Kidney epithelial cell (primary cell): ENCODE results near the gene ACAA2. TPM values are rescaled to one million over a fixed set of nuclear protein-coding genes. Genes with fewer than 3 reads are reported as not detected.
A peak's percentile ranks its signal among the peaks of the same experiment; 100 is the strongest.

Experiments used
- DNase-seq: peaks from one replicate; pipeline ENCODE4 v3.0.0-alpha.2; 2010; ENCODE audit warnings: low read depth
- H3K27me3 ChIP-seq: 2 replicates; pipeline ENCODE4 v1.6.0; 2011; ENCODE audit warnings: low read length; ENCODE audit not compliant: control insufficient read depth, insufficient read depth
- H3K36me3 ChIP-seq: 2 replicates; pipeline ENCODE4 v1.5.1; 2011; ENCODE audit warnings: low read length; ENCODE audit not compliant: control insufficient read depth, insufficient read depth
- H3K4me3 ChIP-seq: 2 replicates; pipeline ENCODE4 v1.5.1; 2011; ENCODE audit warnings: low read depth, mild to moderate bottlenecking, control low read depth, low read length
- CTCF ChIP-seq: IDR thresholded peaks from 2 replicates; pipeline ENCODE4 v1.5.1; 2011; ENCODE audit warnings: mild to moderate bottlenecking, moderate library complexity, low read length, control low read depth, inconsistent platforms; ENCODE audit not compliant: insufficient read depth, poor library complexity, severe bottlenecking
- total RNA-seq: library from RNA; depleted of rRNA; stranded (reverse); fragments of >200 nt; gene quantifications from 2 replicates; pipeline ENCODE4 v1.2.3, GENCODE V29; 2015

The ACAA2 gene
- total RNA-seq, 1 donor from 2014 or later: 68.0 TPM

- Histone ChIP-seq H3K36me3 (no peaks in the 10 kb centered on the region), H3K4me3 (no peak overlapping the region), H3K27me3 (no peaks in the 10 kb centered on the region)
- TF ChIP-seq CTCF: no peak
- no peak for DNase-seq
Measured at GRCh38 chr18:49767111-49768050, 46.0 kb downstream of the ACAA2 start.

GRCh38 chr18:49766646-49767045 lies 46.7 kb downstream of the ACAA2 start:
- Histone ChIP-seq H3K4me3 (no peak overlapping the region), H3K36me3 (no peaks in the 10 kb centered on the region), H3K27me3 (no peaks in the 10 kb centered on the region)
- TF ChIP-seq CTCF: no peak
- DNase-seq: no peak

- no peak for TF ChIP-seq CTCF
- no peak for DNase-seq
- Histone ChIP-seq H3K36me3 (no peaks in the 10 kb centered on the region), H3K4me3 (no peak overlapping the region), H3K27me3 (no peaks in the 10 kb centered on the region)
Measured at GRCh38 chr18:49764032-49764431, 49.3 kb downstream of the ACAA2 start.

GRCh38 chr18:49763590-49763989 lies 49.7 kb downstream of the ACAA2 start:
- DNase-seq: no peak
- Histone ChIP-seq H3K27me3 (no peaks in the 10 kb centered on the region), H3K4me3 (no peak overlapping the region), H3K36me3 (no peaks in the 10 kb centered on the region)
- no peak for TF ChIP-seq CTCF

DNA sequence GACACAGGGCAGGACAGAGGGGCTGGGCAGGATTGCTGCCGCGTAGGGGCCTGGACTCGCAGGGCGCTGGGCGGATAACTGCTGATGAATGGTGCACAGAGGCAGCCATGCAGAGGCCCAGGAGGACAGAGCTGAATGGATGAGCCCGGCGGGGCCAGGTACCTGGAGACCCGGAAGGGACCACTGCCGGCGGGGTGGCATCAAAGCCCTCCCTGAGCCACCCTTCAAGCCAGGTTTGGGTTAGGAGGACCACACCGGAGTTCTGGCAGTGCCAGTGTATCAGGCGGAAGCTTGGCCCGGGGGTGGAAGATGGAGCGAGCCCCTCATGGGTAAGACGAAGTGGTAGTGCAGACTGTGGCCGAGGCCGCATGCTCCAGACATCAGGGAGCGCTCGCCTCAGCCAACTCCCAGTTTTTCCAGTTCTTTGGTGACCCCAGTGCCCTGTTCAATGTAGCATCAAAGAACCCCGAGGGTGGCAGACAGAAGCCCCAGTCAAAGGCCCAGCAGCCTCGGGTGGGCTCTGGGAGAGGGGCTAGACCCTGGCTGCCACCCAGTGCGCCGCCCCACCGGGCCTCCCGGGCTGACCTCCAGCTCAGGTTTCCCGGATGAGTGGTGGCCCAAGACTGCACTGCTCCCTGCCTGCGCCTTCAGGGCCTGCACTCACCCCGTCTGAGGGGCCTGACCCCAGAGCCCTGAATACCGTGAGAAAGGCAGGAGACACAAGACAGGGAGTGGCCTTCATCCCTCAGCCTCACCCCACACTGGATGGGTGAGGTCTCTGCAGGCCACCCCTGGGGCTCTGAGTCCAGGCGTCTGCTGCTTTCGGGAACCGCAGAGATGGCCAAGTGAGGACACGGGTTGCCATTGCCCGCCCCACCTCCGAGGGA lies 50.9 kb downstream of the ACAA2 start:
- DNase-seq: no peak
- no peaks in the 10 kb centered on the region for H3K36me3 ChIP-seq
- H3K27me3 ChIP-seq: no peaks in the 10 kb centered on the region
- TF ChIP-seq CTCF: peak; percentile 1
- H3K4me3 ChIP-seq: no peak overlapping the region
